IMR-90 (cell line): Measurements from ENCODE around the gene IQGAP2.

Experiments used
- CTCF ChIP-seq: conservative IDR thresholded peaks from 2 replicates; pipeline ENCODE4 v1.5.1; 2012; ENCODE audit warnings: mild to moderate bottlenecking, low read depth, low read length, improper control_type of control experiment
- FOS ChIP-seq: fragments of 150-350 bp; IDR thresholded peaks from 2 replicates; pipeline ENCODE4 v1.6.1; 2016; ENCODE audit warnings: low read depth, low read length
- MAZ ChIP-seq: IDR thresholded peaks from 2 replicates; pipeline ENCODE4 v1.6.1; 2012; ENCODE audit warnings: low read depth, mild to moderate bottlenecking, low read length, improper control_type of control experiment, moderate library complexity, borderline replicate concordance
- POLR2A ChIP-seq: IDR thresholded peaks from 2 replicates; pipeline ENCODE4 v1.6.1; 2012; ENCODE audit warnings: mild to moderate bottlenecking, low read depth, low read length
- RAD21 ChIP-seq: IDR thresholded peaks from 2 replicates; pipeline ENCODE4 v1.6.1; 2012; ENCODE audit warnings: low read length, improper control_type of control experiment
- USF2 ChIP-seq: fragments of 150-350 bp; IDR thresholded peaks from 2 replicates; pipeline ENCODE4 v1.6.1; 2017; ENCODE audit warnings: mild to moderate bottlenecking, antibody characterized with exemption, low read length, low read depth

- TF ChIP-seq CTCF = no peak
- no peak for TF ChIP-seq FOS
- no peak for TF ChIP-seq USF2
- no peak for TF ChIP-seq POLR2A
- TF ChIP-seq MAZ = no peak
- TF ChIP-seq RAD21 = no peak
Measured at GRCh38 chr5:76524101-76524835, 121.2 kb downstream of the IQGAP2 start.
